HG02970 (cell line): ENCODE measurements around the gene PNMA8A.
"Not testable (repeated sequence)": the region's sequence is repeated elsewhere in the genome, so short reads cannot be mapped to it uniquely, and the experiment has no call there.

Source experiments
- ATAC-seq: cut with Tn5 transposase; IDR thresholded peaks from one replicate; pipeline ENCODE4 v1.9.1; 2021; ENCODE audit warnings: mild to moderate bottlenecking, moderate library complexity, moderate number of reproducible peaks; ENCODE audit not compliant: unreplicated experiment, low FRiP score

Gene PNMA8A, protein sequence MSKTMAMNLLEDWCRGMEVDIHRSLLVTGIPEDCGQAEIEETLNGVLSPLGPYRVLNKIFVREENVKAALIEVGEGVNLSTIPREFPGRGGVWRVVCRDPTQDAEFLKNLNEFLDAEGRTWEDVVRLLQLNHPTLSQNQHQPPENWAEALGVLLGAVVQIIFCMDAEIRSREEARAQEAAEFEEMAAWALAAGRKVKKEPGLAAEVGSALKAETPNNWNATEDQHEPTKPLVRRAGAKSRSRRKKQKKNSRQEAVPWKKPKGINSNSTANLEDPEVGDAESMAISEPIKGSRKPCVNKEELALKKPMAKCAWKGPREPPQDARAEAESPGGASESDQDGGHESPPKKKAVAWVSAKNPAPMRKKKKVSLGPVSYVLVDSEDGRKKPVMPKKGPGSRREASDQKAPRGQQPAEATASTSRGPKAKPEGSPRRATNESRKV

DNA sequence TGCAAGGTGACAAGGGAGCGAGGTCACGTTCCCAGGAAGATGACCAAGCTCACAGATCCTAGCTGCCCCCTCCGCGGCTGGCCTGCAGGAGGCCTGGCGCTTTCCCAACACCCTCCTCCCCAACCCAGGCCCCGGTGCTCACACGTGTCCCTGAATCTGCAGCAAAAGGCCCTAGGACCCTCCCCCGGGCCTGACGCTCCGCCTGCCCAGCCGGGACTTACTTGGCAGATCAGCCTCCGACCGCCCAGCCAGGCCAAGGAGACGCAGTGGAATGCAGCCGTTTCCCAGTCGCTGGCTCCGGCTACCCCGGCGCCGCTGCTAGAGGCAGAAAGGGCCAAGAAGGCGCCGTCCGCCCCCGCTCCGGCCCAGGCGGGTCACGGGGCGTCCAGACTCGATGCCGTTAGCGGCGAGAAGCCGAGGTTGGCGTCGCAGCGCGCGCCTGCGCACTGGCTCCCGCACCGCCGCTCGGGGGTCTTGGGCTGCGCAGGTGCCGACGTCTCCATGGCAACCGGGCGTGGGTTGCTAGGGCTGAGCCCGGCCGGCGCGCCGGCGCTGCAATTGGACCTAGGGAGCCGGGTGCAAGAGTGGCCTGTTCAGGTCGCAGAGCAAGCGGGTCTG is at the start of gene PNMA8A:
Gene PNMA8A (minus strand): TSS at position 448 of the 618 bp plus-strand sequence. CDS start 528 bp downstream, outside the sequence.
- no peak for ATAC-seq

DNA sequence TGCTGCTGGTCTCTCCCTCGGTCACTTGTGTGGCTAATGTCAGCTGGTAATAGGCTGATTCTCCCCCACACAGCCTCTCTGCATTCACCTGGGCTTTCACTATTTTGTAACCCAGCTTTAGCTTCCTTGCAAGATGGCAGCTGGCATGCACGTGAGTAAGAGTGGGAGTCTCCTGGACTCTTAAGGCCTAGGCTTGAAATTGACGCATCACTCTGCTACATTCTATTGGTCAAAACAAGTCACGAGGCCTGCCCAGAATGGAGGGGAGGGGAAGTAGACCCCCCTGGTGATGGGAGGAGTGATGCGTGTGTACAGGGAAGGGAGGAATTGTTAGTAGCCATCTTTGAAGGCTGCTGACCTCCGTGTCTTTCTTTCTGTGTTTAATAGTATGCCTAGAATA is 49.3 kb upstream of the PNMA8A start:
- no peak for ATAC-seq

DNA sequence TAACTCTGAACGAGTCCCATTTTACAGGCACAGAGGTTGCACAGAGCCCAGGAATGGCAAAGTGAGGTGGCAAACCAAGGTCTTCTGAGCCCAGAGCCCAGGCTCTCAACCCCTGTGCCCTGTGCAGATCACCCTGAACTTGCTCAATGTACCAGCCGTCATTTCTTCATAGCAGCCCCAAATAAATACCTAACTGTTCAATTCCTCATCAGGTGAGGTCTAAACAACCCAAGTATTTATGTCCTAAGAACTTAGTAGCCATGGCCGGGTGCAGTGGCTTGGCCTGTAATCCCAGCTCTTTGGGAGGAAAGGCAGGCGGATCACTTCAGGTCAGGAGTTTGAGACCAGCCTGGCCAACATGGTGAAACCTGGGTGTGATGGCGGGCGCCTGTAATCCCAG is 46.1 kb upstream of the PNMA8A start:
- no peak for ATAC-seq

DNA sequence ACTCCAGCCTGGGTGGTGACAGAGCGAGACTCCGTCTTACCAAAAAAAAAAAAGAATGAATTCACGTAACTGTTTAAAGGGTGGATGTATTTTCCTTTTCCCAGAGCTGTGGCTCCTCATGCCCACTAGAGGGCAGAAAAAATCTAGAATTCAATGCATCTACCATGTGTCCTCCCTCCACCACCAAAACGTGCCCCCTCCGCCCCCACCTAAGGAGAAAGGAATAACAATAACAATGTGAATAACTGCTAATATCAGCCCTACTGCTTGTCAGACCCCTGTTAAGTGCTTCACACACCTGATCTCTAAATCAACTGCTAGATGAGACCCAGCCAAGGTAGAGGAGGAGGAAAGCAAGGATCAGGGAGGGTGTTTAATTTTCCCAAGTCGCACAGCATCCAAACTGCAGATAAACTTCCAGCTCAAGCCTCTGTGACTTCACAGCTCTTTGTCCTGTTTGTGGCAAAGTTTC is 44.6 kb upstream of the PNMA8A start:
- no peak for ATAC-seq

DNA sequence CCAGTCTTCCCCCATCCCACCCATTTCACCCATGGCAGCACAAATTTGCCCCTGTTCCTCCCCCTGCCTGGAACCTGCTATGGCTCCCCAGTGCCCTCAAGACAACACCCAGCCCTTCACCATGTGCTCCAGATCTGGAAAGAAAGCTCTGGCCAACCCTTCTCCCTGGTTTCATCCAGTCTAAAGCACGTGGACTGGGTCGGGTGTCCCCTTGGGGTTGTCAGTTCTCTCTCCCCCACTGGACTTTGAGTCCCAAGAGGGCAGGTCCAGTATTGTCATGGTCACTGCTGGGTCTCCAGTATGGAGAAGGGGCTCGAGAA is 43.9 kb upstream of the PNMA8A start:
- no peak for ATAC-seq

DNA sequence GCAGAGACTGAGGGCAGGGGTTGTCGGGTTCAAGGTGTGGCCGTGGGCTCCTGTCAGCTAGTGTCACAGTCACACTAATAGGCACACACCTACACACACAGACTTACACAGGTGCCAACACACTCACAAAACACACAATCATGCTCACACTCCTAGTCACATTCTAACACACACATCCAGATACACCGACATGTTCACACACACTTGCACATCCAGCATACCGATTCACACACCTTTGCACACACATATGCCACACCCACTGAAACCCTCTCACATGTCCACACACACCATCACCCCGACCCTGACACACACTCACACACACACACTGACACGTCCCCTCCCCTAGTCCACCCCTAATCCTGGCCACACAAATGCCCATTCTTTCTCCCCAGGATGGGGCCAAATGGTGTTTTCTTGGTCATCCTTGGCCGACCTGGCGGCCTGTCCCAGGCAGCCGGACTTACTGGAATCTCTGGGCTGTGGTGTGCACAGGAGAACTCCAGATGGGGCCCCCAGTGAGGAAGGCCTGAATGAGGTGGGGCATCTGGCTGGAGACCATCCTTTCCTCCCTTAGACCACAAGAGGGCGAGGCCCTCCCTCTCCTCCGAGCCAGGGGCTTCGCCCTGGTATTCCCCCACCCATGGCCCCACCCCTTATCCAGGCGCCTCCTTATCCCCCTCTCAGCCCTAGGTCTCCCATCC is 43.4 kb upstream of the PNMA8A start:
- ATAC-seq: no peak

DNA sequence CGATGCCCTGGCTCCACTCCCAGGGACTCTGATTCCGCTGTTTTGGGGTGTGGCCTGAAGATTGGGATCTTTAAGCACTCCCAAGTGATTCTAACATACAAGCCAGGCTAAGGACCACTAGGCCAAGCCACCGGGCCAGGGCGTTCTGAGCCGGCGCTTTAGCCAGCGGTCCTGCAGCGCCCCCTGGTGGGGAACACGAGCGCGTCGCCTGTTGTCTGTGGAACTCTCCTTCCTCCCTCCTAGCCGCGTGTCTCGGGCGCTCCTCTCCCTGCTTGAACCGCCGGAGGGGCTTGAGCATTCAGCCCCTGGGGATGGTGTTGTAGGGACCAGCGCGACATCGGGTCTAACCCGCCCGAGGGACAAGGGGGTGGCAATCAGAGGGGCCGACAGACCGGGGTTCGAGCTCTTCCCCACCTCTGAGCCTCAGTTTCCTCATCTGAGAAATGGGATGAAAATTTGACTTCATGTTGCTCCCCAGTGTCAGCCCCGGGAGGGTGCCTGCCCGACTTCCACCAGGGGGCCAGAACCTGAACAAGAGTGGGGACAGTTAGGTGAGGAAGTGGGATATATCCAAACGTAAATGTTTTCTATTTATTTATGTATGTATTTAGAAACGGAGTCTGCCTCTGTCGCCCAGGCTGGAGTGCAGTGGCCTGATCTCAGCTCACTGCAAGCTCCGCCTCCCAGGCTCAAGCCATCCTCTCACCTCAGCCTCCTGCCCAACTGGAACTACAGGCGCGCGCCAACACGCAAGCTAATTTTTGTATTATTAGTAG is 42.3 kb upstream of the PNMA8A start:
- ATAC-seq: no peak

DNA sequence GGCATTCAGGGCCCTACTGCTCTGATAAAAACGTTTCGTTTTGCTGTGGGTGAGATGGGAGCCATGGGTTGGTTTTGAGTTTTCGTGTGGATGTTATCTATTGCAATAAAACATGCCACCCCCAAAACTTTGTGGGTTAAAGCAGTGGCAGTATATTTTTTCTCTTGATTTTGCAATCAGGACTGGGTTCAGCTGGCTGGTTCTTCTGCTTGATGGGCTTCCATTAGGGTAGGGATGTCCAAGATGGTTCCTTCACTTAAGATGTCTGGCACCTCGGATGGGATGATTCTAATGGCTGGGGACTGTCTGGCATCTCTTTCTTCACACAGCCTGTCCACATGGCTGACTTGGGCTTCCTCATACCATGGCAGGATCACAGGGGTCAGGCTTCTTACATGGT is 39.9 kb upstream of the PNMA8A start:
- ATAC-seq: no peak

DNA sequence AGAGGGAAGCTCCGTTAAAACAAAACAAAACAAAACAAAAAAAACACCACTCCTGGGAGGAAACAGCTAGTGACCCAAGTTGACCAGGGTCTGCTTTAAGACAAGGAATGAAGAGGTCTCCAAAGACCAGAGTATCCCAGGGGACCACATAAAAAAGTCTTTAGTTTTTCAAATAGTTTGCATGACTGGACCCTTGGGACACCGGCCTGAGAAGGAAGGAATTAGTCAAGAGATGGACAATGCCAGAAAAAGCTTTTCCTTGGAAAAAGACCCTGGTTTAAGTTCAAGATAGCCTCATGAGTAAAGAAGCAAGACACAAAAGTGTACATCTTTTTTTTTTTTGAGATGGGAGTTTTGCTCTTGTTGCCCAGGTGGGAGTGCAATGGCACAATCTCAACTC is 36.8 kb upstream of the PNMA8A start:
- no peak for ATAC-seq

DNA sequence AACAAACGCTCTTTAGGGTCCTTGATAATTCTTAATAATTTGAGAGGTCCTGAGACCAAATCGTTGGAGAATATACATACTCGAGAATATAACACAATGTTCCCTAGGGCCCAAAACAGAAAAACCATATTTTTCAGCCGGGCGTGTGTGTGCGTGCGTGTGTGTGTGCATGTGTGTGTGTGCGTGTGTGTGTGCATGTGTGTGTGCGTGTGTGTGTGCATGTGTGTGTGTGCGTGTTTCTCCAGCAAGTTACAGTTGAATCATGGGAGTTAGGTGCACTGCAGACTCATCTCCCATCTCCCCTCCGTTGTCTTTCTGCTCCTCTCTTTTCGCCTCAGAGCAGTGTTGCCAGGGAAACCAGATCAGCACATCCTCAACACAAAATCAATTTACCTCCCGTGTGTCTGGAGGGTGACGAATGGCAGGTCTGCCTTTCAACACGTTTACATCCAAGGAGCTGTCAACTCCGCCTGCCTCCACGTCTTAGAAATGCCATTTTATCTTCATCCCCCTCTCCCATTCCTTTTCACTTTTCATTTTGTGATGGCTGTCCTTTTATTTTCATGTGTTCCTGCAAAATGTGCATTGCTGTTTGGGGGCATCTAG is 32.6 kb upstream of the PNMA8A start:
- no peak for ATAC-seq

DNA sequence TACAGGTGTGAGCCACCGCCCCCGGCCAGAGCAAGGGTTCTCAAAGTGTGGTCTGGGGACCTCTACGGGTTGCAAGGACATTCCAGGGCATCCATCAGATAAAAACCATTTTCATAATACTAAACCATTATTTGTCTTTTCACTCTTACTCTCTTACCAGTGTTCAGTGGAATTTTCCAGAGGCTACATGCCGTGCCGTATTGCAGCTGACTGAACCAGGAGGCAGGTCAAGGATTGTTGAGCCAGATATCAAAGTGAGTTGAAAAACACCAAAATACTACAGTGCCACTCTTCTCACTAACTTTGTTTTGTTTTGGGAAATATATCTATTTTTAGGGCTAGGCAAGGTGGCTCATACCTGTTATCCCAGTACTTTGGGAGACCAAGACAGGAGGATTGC is 31.5 kb upstream of the PNMA8A start:
- ATAC-seq: no peak

DNA sequence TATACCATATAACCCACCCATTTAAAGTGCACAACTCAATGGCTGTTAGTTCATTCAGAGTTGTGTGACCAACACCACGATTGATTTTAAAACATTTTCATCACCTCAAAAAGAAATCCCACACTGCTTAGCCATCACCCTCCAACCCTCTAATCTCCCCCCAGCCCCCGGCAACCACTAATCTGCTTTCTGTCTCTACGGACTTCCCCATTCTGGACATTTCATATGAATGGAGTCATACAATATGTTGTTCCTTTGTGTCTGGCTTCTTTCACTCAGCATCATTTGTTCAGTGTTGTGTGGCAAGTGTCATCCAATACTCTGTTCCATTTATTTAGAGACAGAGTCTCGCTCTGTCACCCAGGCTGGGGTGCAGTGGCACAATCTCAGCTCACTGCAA is 28.3 kb upstream of the PNMA8A start:
- no peak for ATAC-seq

DNA sequence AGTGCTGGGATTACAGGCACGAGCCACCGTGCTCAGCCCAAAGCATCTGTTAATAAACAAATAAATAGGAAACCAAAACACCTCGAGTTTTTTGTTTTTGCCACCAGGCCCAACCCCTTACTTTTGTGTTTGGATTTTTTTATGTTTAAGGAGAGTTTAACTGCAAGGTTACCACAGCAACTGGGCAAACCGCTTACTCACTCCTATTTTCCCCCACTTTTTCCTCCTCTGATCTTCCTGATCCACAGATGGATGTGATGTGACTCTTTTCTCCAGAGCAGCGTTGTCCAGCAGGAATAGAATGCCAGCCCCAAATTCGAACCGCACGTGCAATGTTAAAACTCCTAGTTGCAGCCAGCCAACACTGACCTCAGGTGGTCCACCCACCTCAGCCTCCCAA is 26.4 kb upstream of the PNMA8A start:
- ATAC-seq: no peak

DNA sequence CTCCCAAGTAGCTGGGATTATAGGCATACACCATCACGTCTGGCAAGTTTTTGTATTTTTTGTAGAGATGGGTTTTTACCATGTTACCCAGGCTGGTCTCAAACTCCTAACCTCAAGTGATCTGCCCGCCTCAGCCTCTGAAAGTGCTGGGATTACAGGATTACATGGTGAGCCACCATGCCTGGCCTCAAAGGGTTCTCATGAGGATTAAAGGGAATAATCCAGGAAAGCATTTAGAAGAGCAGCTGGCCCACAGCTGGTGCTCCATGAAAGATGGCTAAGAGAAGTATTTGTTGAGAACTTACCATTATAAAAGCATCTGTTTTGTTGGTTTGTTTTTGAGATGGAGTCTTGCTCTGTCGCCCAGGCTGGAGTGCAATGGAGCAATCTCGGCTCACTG is 25.5 kb upstream of the PNMA8A start:
- not testable (repeated sequence) for ATAC-seq

DNA sequence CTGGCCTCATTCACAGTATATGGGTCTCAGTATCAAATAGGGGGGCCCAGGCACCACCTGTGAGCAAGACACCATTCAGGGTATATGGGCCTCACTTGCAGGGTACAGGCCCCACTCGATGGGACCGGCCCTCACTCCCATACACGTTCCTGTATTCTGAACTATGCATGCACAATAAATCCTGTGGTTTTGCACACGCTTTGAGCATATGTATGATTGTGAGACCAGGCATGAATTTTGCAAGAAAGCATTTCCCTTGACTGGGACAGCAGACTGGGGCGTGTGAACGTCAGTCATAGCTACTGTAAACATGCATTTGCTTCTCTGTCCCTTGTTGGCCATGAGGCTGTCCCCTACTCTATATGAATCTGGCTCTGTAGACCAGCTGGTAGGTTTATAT is 24.9 kb upstream of the PNMA8A start:
- ATAC-seq: no peak

DNA sequence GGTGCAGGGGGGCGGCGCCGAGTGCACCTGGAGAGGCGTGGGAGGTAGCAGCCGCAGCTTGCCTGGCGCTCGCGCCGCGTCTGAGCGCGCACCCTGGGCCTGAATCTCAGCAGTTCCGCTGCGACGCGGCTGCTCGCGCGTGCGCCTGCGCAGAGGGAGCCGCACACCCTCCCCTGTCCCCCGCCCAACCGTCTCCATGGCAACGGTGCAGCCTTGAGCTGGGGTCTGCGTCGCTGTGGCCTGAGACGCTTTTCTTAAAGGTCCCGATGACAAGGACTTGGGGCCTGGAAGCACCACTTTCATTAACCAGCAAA is 24.4 kb upstream of the PNMA8A start, which contains the start of gene PNMA8B:
Gene PNMA8B (minus strand): TSS at position 82 of the 314 bp plus-strand sequence. CDS start 402 bp downstream, outside the sequence.
- no peak for ATAC-seq

DNA sequence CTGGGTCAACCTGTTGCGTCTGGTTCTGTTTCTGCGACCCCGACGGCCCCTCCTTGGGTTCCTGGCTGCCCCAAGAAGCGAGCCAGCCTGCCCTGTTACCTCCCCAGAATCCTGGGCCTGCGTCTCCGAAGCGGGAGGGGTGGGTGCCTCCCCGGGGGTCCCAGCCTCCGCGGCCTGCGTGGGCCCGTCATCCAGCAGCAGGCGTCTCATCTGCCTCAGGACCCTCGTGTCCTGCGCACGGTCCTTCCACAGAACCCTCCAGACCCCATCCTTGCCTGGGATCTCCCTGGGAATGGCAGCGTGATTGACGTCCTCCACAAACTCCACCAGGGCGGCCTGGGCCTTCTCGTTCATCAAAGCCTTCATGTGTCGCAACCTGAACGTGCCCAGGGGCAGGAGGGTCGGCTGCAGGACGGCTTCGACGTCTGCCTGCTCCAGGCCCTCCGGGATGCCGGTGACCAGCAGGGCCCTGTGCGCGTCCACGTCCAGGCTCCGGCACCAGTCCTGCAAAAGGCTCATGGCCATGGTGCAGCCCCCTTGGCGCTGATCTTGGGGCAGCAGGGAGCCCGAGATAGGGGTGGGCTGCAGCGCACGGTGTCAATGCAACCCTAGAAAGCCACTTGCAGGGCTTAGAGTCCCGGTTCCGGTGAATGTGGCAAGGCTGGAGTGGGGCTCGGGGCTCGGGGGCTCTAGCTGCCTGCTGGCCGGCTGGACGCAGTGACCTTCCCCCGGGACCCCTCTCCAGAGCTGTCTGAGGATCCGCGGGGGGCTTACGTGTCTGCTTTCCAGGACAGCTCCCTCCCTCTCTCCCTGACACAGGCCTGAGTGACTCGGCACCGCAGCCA is 23.8 kb upstream of the PNMA8A start:
- no peak for ATAC-seq

DNA sequence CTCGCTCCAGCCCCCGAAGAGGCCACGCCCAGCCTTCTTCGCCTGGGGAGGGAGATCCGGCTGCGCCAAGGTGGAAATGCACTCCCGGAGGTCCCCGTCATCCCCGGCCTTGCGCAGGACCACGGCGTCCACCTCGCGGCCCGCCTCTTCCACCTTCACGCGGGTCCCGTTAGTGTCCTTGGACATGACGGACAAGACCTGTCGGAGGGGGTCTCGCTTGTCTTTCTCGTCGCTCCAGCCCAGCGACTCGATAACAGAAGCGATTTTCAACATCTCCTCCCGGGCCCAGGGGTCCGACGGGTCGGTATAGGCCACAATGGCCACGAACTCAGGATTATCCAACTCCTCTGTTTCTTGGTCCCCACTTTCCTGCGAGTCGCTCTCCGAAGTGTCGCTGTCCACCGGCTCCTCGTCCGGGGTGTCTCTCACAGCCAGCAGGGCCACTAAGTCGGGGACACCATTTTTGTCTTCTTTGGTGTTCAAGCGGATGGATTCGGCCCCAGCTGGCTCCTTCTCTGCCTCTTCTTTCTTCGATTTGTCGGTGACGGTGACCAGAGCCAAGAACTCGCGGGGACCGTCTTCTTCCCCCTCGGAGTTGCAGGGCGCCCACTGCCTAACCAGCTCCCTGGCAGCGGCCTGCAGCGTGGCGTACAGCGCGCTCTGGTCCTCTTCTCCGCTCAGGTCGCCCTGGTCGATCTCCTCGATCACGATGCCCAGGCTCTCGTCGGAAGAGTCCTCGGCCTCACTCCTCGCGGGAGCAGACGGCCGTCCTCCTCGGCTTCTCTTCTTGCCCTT is 23.0 kb upstream of the PNMA8A start:
- ATAC-seq: no peak
